Measurements from ENCODE around the gene MXD3.

Gene MXD3

DNA sequence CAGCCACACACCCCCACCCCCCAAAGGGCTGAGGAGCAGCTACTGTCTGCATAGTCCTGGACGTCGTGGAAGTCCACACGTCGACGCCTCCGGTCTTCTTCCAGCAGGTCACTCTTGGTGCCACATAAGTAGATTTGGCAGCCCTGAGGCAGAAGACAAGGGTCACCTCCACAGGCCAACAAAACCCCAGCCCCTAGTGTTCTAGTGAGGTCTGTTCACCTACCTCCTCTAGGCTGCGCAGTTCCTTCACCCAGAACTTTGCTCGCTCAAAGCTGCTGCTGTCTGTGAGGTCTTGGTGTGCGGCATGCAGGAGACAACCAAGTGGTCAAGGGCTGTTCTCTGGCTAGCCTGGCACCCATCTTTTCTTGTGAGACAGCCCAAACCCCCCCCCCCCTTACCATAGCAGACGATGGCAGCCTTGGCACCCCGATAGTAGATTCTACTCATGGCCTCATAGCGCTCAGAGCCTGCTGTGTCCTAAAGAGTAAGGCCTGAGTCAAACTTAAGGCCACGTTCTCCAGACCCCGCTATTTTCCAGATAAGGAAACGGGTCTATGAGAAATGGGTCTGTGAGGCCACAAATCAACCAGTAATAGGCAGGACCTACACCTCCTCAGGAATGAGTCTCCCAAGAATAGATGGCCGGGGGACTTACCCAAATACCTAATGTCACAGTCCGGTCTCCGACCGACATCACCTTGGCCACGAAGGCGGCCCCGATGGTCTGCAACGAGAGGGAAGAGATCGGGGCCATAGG, 9.2 kb downstream of the MXD3 start:
- no peak for DNase-seq

DNA sequence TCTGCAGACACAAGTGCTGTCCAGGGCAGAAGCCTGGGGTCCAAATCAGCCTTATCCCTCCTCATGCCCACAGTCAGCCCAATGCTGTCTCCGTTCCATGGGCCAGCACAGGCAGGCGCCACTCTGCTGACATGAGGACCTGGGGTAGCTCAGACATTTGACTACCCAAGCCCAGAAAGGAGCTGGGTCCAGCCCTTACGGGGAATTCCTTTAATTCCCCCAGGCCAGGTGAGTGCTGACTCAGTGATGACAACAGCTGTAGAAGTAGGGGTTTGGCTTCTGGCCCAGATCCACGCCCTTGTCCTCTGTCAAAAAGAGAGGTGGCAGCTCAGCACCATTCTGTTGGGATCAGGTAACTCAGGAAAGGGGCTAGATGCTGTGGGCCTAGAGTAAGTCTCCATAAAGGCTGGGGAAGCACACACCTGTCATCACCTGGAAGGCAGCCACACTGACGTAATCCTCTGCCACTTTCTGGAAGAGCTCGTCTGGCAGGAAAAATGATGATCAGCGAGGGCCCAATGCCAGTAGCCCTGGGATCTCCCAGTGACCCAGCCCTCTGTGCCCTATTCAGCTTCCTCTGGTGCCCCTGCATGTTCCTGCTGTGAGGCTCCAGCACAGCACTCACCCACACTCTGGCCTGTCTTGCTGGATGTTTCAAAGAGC, 10.1 kb downstream of the MXD3 start:
- no peak for DNase-seq

DNA sequence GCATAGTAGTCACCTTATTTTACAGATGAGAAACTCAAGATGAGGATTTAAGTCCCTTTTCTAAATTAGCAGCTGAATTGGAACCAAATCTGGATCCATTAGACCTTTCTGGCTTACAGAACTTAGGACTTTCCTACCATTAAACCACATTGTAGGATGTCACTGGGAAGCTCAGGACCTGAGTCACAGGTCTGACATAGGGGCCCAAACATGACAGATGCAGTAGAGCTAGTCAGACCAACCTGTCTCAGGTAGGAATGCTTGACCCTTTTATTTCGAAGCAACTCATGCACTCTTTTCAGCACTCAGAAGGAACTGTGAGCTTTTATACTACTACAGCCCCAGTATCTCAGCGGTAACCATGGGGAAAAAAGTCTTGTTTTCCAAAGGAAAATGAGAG, 10.7 kb downstream of the MXD3 start:
- no peak for DNase-seq

DNA sequence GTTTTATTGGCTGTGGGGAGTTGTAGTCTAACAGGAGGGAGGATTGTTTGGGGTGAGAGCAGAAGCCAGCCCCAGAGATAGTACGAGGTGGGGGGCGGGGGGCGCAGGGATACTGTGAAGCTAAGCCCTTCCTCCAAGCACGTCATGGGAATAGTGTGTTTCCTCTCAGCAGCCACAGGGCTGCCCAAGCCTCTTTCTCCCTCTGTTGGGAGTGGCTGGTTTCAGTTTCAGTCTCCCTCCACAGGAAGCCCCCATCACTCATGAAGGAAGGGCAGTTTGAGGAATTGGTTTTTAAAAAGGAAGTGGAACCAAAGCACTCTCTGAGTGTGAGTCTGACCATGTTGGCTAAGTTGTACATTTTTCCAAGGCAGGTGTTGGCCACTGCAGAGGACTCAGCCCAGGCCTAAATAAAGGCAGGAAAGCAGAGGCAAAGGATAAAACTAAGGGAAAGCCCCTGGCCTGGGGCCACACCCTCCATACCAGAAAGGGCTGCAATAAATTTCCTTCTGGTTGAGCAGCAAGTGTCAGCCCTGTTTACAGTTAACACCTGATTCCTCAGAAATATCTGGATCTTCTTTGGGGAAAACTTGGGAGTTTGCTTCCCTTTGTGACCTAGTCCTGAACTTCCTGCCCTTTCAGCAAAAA, 11.3 kb downstream of the MXD3 start:
- DNase-seq = peak; percentile 42

DNA sequence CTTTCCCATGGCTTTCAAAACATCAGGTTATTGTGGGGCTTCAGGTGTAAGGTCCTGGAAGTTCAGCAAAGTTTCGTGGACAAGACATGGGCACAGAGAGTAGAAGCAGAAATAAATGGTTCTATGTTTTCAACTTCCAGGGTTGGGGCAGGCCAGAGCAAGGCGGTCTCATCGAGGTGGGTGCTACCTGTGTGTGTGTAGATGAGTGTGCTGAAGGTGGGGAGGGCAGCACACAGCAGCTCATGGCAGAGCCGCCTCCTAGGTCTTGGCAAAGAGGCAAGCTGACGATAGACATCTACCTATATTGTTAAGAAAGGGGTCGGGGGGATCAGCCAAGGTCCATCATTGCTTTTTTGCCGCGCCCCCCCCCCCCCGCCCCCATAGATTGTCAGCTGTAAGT, 12.0 kb downstream of the MXD3 start:
- no peak for DNase-seq

DNA sequence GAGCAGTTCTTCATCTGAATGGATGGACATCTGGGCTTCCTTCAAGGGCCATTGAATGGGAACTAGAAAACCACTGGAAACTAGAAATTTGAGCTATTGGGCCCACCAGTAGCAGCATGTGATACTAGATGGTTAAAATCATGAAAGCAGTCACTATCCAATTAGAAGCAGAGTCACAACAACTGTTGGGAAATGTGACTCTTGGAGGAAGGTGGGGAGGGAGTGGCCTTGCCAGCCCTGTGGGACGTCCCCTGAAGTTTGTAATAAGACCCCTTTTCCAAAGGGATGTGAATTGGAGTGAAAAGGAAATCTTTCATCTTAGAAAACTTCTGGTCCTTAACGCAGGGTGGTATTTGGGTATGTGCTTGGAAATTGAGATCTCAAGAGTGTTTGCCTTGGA, 13.8 kb downstream of the MXD3 start:
- no peak for DNase-seq

DNA sequence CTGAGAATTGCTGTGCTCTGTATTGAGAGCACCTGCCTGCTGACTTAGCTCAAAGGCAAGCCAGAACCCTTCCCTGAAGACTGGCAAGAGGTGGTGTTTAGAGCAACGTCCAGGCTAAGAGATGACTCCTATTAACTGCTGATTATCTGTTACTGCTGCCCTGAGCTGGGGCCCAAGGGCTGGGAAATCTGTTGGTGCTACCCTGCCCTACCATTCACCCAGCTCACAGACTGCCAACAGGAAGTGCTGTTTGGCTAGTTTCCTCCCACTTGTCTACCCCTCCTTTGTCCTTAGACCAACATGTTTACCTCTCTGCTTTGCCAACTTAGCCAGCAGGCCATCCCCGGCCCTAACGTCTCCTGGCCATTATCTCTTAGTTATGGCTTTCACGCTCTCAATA, 15.1 kb downstream of the MXD3 start:
- no peak for DNase-seq

DNA sequence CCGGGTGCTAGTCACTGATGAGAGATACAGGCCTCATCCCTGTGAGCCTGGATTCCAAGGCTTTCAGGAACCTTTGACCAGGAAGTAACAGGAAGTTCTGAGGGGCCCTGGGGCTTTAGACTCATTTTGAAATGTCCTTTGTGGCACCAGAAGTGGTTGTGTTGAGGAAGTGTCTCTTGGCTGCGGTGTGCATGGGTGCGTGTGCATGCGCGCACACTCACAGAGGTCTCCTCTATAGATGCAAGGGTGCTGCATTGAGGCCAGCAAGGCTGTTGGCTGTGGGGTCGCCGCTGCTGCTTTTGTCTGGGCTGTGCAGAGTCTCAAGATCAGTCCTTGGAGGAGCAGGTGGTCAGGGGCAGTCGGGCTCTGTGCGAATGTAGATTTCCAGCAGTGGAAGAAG, 15.8 kb downstream of the MXD3 start:
- DNase-seq = no peak

DNA sequence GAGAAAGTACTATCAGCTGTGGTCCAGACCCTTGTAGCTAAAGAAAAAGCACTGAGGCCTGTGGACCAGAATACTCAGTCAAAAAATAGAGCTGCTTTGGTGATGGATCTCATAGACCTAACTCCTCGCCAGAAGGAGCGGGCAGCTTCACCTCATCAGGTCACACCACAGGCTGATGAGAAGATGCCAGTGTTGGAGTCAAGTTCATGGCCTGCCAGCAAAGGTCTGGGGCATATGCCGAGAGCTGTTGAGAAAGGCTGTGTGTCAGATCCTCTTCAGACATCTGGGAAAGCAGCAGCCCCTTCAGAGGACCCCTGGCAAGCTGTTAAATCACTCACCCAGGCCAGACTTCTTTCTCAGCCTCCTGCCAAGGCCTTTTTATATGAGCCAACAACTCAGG, 17.1 kb downstream of the MXD3 start:
- no peak for DNase-seq

DNA sequence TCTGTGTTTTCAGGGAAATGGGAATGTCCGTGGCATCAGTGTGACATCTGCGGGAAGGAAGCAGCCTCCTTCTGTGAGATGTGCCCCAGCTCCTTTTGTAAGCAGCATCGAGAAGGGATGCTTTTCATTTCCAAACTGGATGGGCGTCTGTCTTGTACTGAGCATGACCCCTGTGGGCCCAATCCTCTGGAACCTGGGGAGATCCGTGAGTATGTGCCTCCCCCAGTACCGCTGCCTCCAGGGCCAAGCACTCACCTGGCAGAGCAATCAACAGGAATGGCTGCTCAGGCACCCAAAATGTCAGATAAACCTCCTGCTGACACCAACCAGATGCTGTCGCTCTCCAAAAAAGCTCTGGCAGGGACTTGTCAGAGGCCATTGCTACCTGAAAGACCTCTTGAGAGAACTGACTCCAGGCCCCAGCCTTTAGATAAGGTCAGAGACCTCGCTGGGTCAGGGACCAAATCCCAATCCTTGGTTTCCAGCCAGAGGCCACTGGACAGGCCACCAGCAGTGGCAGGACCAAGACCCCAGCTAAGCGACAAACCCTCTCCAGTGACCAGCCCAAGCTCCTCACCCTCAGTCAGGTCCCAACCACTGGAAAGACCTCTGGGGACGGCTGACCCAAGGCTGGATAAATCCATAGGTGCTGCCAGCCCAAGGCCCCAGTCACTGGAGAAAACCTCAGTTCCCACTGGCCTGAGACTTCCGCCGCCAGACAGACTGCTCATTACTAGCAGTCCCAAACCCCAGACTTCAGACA, 17.7 kb downstream of the MXD3 start:
- DNase-seq = no peak

DNA sequence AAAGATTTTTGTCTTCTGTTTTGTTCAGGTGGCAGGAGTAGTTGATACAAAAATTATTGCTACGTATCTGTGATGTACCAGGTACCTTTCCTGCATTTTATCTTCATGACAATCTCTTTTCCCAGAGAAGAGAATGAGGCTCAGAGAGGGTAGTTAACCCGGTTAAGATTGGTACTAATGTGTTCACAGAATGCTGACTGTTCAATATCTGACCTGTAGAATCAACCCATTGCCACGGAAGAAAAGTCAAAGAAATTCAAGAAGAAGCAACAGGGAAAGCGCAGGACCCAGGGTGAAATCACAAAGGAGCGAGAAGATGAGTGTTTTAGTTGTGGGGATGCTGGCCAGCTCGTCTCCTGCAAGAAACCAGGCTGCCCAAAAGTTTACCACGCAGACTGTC, 20.0 kb downstream of the MXD3 start:
- no peak for DNase-seq

DNA sequence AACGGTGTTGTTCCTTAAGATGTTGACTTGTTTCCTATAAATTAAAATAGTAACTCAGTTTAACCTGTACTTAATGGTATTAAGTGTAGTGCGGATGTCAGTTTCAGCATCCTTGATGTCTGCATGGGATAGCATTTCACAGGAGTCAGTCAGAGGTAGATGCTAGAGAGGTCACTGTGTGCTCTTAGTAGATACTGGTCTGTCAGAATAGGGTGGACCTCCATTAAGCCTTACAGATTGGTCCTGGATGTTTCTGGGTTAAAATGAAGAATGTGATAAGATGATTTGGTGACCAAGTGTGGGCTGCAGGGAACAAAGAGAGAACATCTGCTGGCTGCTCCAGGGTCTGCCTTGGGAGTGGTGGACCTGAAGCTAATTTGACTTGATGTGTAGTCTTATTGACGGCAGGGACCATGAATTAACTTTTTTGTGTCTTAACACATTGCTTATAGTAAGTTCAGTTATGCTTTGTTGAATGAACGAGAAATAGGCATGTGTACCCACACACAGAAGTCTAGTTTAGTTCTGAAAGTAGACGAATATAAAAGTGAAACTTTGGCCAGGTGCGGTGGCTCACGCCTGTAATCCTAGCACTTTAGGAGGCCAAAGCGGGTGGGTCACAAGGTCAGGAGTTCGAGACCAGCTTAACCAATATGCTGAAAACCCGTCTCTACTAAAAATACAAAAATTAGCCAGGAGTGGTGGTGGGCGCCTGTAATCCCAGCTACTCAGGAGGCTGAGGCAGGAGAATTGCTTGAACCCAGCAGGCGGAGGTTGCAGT, 20.7 kb downstream of the MXD3 start:
- no peak for DNase-seq

DNA sequence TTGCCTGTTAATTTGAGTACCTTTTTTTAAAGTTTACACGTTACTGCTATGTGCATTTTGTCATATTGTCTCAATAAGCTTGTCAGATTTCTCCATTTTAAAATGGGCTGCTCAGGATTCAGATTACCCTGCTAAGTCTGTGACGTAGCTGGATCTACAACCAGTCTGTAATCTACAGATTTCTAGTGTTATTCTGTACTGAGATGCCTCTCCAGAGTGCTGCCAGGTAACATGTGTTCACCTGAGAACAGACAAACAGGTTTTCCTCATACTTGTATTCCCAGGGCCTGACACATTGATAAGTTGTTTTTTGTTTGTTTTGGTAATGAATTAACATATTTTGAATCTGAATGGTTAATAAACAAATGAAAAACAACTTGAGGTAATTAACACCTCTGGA, 23.5 kb downstream of the MXD3 start:
- no peak for DNase-seq

DNA sequence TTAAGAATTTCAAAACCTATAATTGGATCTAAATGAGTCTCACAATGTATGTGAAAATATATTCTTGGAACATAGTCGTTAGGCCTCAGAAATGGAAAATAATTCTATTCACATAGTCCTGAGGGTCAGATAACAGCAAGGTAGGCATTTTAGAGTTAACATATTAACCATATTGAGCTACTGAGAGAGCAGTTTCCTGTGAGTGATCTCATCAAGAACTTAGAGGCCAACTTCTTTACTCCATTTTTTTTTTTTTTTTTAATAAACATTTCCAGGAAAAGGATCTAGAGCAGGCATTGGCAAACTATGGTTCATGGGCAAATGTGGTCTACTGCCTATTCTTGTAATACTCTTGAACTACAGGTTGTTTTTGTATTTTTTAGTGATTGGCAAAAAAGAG, 34.8 kb downstream of the MXD3 start:
- no peak for DNase-seq

DNA sequence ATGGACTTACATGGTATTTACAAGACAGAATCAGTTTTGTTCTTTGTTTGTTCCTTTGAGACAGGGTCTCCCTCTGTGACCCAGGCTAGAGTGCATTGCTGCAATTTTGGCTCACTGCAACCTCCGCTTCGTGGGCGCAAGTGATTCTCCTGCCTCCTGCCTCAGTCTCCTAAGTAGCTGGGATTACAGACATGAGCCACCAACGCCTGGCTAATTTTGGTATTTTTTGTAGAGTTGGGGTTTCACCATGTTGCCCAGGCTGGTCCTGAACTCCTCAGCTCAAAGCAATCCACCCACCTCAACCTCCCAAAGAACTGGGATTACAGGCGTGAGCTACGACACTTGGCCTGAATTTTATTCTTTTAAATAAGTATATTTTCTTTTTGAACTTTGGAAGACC, 35.8 kb downstream of the MXD3 start:
- DNase-seq = no peak

DNA sequence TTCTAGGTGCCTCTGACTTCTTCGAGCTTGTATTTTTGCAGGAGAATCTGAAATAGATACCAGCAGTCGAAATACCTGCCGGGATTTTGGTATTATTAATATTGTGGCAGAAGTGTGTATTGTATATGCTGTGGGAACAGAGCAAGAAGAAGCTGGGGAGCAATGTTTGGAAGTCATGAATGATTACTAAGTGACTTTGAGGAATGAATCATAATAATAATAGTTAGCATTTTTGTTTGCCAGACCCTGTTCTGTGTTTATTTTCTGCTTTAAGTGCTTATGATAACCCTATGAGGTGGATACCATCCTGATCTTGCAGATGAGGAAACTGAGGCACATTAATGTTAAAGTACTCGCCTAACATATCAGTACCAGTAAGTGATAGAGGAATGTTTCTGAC, 40.6 kb downstream of the MXD3 start:
- no peak for DNase-seq

DNA sequence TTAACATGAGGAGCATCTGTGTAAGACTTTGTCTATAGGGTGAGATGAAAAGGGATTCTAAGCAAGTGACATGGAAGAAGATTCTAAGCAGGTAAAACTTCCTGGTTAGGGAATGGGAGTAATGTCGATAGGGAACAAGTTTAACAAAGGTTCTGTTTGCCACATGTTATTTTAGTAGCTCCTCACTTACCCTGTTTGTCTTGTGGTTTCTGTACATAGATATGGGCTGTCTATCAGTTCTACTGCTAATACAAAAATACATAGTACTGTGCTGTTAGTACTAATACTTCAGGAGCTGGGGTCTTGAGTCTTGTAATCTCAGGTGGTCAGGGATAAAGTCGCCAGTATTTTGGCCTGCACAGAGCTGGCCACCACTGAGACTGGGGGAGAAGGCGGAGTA, 41.0 kb downstream of the MXD3 start:
- no peak for DNase-seq

DNA sequence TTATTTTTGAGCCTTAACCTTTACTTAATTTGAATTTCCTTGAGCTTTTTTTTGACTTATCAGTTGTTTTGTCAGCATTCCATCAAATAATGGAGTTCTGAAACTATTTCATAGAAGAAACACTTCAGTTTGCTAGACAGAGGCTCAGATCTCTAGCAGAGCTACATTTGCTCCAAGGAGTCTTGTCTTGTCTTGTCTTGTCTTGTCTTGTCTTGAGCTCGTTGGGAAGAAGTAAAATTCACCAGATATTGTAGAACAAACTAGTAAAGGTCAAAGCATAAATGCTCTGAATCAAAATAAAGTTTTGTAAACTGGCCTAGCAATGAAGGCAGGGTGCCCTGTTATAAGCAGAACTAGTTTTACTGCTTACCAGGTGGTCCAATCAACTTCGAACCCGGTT, 41.7 kb downstream of the MXD3 start:
- DNase-seq = no peak

DNA sequence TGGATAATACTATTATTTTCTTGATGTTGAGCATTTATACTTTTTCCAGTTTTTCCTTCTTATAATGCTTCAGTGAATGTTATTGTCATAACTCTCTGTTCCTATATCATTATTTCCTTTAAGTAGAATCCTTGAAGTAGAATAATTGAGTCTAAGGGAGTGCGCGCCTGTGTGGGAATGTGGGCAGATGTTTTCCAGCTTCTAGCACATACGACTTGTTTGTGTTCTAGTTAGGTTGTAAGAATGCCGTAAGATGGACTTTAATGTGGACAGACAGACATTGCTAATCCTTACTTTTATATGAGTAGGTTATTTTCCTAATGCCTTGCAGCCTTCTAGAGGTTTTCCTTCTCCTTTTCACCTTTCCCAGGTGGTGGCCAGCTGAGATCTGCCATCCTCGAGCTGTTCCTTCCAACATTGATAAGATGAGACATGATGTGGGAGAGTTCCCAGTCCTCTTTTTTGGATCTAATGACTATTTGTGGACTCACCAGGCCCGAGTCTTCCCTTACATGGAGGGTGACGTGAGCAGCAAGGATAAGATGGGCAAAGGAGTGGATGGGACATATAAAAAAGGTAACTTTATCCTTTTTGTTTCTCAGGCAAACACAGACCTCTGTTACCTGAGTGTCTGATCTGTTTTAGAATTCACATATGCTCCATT, 42.3 kb downstream of the MXD3 start:
- DNase-seq = no peak

DNA sequence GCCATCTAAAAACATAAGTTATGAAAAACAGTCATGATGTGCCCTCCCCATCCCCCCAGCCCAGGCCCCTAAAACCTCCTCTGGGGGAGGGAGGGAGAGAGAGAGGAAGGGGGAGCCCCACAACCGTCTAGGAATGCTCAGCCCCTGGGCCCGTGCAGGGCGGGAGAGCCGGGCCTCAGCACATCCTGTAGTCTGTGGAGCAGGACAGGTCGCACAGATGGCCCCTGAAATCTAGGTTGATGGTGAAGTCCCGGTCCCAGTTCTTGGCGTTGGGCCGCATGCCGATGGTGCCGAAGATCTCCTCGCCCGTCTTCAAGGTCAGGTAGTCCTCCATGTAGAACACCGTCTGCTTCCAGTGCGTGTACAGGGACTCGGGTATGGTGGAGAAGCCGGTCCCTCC, 46.3 kb downstream of the MXD3 start:
- DNase-seq = no peak

DNA sequence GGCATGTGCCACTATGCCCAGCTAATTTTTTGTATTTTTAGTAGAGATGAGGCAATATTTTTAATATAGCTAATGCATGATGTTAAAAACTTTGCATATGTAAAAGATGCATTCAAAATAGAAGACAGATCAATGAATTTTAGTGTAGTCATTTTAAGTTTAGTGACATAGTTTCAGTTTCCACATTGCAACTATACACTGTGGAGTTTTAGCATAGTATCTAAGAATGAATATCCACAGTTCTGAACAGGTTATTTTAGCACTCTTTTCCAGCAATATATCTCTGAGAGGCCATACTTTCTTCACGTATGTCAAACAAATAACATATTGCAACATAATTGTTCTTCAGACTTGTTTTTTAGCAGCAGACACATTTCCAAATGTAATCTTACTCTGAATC, 47.5 kb downstream of the MXD3 start:
- no peak for DNase-seq

DNA sequence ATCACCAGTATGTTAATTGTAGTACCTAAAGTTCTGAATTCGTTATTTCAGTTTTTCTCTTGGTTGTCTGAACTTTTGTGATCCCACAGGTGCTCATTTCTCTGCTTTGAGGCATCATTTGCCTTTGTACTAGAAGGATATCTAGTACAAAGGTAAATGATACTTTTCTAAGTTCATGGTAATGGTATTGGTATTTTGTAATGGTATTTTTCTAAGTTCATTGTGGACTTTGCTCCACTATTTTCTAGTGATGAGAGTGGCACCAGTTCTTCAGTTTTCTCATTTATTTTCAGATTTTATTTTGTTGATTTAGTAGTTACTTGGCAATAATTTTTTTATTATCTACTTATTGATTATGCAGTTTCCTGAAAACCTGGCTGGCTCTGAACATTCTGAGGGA, 50.2 kb downstream of the MXD3 start:
- no peak for DNase-seq

All from activated CD4-positive, alpha-beta T cell treated with anti-CD3 and anti-CD28 coated beads for 48 hours (primary cell).